HL-60/S4 (cell line): Measurements from ENCODE around the gene MRNIP.

Source experiments
- in situ Hi-C: fragments of 300-500 bp; cut with MboI; formaldehyde crosslinking; loops from 2 replicates; pipeline ENCODE4 v1.14.3; 2022; ENCODE audit warnings: low sequenced_read_pairs

Gene MRNIP, protein sequence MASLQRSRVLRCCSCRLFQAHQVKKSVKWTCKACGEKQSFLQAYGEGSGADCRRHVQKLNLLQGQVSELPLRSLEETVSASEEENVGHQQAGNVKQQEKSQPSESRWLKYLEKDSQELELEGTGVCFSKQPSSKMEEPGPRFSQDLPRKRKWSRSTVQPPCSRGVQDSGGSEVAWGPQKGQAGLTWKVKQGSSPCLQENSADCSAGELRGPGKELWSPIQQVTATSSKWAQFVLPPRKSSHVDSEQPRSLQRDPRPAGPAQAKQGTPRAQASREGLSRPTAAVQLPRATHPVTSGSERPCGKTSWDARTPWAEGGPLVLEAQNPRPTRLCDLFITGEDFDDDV

DNA sequence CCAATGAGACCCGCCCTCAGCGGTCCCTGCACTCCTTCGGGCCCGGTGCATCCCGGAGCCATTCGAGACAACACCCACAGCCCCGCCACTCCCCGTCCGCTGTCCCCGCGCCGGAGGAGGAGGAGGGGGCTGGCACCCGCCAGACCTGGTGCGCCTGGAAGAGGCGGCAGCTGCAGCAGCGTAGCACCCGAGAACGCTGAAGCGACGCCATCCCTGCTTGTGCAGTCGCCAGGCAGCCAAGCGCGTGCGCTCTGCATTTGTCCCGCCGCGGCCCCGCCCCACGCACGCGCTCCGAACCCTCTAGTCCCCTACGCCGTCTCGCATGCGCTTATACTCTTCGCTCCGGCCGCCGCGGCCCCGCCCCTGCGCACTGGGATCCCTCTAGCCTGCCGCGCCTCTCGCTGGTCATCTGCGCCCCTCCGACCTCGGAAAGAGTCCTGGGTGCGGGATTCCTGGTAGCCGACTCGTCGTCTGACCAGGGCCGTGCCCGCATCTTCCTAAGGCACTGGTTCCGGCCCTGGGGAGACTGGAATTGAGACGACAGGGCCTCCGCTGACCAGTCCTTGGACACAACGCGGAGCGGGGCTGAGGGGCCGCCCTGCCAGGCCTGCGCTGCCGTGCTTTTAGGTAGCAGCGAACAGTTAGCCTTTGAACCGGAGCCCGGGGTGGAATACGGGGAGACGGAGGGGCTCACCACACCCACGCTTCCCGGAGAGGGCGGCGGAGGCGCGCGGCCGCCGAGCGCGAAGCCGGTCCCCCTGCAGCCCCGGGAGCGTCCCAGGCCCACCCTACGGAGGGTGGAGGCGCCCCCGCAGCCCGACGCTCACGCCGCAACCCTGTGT, at the start of gene MRNIP:
TSS of gene MRNIP (minus strand) at position 232 of the 842 bp plus-strand sequence. CDS start at position 211, 21 bp downstream.
- in situ Hi-C loops = no loop called here

DNA sequence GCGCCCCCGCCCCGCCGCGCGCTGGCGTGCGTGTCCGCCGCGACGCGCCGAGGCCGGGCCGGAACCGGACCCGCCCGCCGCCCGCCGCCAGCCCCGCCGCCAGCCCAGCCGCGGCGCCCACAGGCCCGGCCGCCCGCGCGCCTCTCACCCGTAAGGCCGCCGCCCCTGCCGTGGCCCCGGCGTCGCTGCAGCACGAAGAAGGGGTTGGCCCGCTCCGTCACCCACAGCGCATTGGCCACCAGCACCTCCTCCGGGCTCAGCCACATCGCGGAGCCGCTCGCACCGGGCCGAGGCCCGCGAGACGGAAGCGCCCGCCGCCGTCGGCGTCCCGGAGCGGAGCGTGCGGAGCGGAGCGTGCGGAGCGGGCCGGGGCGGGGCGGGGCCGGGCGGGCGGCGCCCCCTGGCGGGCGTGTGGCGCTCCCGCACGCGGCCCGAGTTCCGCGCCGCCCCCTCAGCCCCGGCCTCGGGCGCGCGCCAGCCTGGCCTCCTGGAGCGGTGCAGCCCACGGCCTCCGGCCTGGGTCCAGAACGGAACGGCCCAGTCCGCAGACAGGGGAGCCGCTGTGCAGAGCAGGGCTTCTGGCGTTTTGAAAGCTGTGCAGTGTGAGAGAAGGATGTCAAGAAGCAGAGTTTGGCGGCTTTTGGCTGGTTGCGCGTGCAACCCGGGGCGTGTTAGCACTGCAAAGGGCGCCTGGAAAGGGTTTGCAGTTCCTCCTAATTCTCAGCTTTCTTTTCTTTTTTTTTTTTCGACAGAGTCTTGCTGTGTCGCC, 49.1 kb upstream of the MRNIP start, which contains the start of gene TBC1D9B:
TSS of gene TBC1D9B (minus strand) at position 342 of the 769 bp plus-strand sequence. CDS start at position 266, 76 bp downstream.
- in situ Hi-C loops = no loop called here

GRCh38 chr5:179906795-179907555, 48.4 kb upstream of the MRNIP start:
- in situ Hi-C loops = no loop called here

DNA sequence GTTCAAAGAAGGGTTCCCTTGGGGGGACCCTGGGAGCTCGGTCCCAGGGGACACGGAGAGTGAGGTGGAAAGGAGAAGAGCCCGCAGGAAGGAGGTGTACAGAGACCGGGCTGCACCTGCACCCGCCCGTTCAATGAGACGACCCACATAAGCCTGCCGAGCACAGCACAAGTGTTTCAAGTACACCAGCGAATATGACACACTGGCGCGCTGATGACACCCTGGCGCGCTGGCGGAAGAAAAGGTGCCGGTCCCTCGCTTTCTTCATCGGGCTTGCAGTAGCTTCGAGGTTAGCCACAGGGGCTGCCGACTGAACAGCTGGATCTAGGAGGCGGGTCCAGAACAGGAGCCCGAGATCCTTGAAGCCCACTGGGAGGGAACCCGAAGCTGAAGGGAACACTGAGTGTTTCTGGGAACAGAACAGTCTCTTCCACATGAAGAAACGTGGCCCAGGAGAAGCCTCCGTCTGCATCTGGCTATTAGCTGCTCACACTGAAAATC, 47.7 kb upstream of the MRNIP start:
- in situ Hi-C loops = no loop called here

- in situ Hi-C loops = no loop called here
These were observed 46.5 kb upstream of the MRNIP start for GRCh38 chr5:179905161-179905560.

- in situ Hi-C loops = no loop called here
These were observed 46.0 kb upstream of the MRNIP start for GRCh38 chr5:179904463-179905160.

DNA sequence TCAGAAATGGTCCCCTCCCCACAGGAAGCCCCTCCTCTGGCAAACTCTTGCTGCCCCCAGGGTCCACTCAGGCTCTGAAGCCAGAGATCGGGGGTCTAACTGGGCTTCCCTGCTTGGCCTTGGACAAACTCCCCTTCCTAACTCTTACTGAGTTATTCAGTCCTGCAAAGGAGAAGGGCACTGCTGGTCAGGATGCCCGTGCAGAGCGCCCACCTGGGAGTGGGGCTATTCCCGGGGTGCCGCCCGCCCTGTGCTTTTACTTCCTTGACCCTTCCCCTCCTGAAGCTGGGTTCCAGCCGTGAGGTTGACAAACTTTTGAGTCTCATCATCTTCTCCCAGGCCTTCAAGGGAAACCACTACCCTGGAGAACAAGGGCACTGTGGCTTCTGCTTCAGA, 44.1 kb upstream of the MRNIP start:
- in situ Hi-C loops = no loop called here

- in situ Hi-C loops = no loop called here
These were observed 43.5 kb upstream of the MRNIP start for GRCh38 chr5:179901915-179902762.

GRCh38 chr5:179901462-179901861, 42.8 kb upstream of the MRNIP start:
- in situ Hi-C loops = no loop called here

GRCh38 chr5:179900711-179901110, 42.1 kb upstream of the MRNIP start:
- in situ Hi-C loops = no loop called here

DNA sequence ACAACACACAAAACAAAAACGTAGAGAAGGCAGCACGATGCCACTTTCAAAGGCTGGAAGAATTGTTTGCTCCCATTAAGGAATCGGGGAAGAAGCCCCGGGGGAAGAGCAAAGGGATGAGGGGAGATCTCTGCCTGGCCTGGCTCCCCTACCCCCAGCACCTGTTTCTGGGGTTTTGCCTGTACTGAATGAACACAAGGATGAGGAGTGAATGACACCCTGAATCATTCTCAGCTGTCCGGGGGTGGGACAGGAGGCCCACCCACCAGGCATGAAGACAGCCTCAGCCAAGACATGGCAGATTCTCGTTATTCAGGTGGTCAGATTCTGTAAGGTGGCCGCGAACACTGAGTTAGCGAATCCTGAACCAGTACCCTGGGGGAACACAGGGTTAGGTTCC, 41.6 kb upstream of the MRNIP start:
- in situ Hi-C loops = no loop called here

GRCh38 chr5:179895861-179896260, 37.2 kb upstream of the MRNIP start:
- in situ Hi-C loops = no loop called here

GRCh38 chr5:179893958-179894895, 35.6 kb upstream of the MRNIP start:
- in situ Hi-C loops = no loop called here

DNA sequence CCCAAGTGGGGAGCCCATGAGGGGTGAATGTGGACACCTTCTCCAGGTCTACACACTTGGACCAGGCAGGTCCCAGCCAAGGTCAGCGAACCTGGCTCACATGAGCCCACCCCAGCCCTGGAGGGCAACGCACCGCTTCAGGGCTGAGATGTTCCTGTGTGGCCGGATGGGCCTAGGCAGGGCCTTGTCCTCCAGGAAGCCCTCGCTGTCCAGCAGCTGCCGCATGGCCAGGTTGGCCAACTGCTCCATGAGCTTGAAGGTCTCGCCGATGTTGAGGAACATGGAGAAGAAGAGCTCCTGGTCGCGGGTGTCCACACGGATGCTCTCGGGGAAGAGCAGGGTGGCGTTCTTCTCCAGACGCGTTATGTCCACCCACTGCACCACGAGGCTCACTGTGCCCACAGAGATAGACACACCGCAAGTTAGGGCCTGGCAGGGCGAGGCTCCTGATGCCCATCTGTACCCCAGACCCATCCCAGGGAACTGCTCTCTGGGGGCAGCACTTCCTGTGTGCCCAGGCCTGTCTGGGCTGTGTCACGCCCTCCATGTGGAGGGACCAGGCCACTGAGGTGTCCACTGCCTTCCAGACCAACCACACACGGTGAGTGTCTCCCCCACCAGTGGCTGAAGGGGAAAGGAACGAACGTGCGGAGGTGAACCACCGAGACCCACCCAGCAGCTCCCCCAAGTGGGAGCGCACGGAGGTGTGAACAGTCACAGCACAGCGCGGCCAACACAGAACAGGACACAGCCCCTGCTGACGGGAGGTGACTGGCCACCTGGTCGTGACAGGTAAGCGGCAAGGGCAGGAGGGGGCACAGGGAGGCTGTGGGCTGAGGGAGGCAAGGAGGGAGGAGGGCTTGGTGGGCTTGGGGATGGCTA, 34.7 kb upstream of the MRNIP start:
- in situ Hi-C loops = no loop called here

GRCh38 chr5:179892255-179892654, 33.6 kb upstream of the MRNIP start:
- in situ Hi-C loops = no loop called here

- in situ Hi-C loops = no loop called here
These were observed 32.4 kb upstream of the MRNIP start for GRCh38 chr5:179890751-179891682.
